LoVo (cell line): ENCODE data around the gene PEMT.
A peak's percentile ranks its signal among the peaks of the same experiment; 100 is the strongest.

Experiments used
- DNase-seq: peaks from one replicate; pipeline ENCODE4 v3.0.0-alpha.2; 2016; ENCODE audit warnings: low spot score

The PEMT gene

GRCh38 chr17:17553217-17554195 lies 38.0 kb downstream of the PEMT start:
- DNase-seq = no peak

GRCh38 chr17:17552351-17553216 lies 38.9 kb downstream of the PEMT start:
- DNase-seq = no peak

- no peak for DNase-seq
Measured at GRCh38 chr17:17551361-17551760, 40.1 kb downstream of the PEMT start.

GRCh38 chr17:17549732-17550366 lies 41.7 kb downstream of the PEMT start:
- DNase-seq = no peak

GRCh38 chr17:17548044-17548443 lies 43.5 kb downstream of the PEMT start:
- no peak for DNase-seq

GRCh38 chr17:17547210-17547764 lies 44.2 kb downstream of the PEMT start:
- no peak for DNase-seq

GRCh38 chr17:17546399-17547185 lies 44.9 kb downstream of the PEMT start:
- no peak for DNase-seq

GRCh38 chr17:17545984-17546383 lies 45.5 kb downstream of the PEMT start:
- DNase-seq = no peak

GRCh38 chr17:17545031-17545820 lies 46.3 kb downstream of the PEMT start:
- DNase-seq = no peak

- DNase-seq = no peak
Measured at GRCh38 chr17:17542906-17543635, 48.4 kb downstream of the PEMT start.

- no peak for DNase-seq
Measured at GRCh38 chr17:17541640-17542001, 49.9 kb downstream of the PEMT start.

GRCh38 chr17:17540935-17541639 lies 50.4 kb downstream of the PEMT start:
- DNase-seq = no peak

- DNase-seq = no peak
Measured at GRCh38 chr17:17540278-17540906, 51.1 kb downstream of the PEMT start.

GRCh38 chr17:17539591-17539990 lies 51.9 kb downstream of the PEMT start:
- no peak for DNase-seq

GRCh38 chr17:17538417-17539391 lies 52.8 kb downstream of the PEMT start:
- DNase-seq = peak; percentile 56

GRCh38 chr17:17537311-17538099 lies 54.0 kb downstream of the PEMT start:
- no peak for DNase-seq

- DNase-seq = no peak
Measured at GRCh38 chr17:17536702-17537101, 54.8 kb downstream of the PEMT start.
